ENCODE results near the gene RABIF.

GRCh38 chr1:202861420-202862132 is 27.4 kb downstream of the RABIF start:
- TF ChIP-seq SUZ12 (IDR thresholded peaks at IDR 0.05) (no peak), CTBP1 (IDR thresholded peaks at IDR 0.05; ENCODE audit: borderline replicate concordance) (no peak), SP1 (IDR thresholded peaks at IDR 0.05) (no peak), FOXA1 (IDR thresholded peaks at IDR 0.05) (no peak), NFRKB (IDR thresholded peaks at IDR 0.05) (no peak), ZNF384 (IDR thresholded peaks at IDR 0.05) (no peak), FOXM1 (IDR thresholded peaks at IDR 0.05; ENCODE audit: borderline replicate concordance) (no peak), ELF4 (IDR thresholded peaks at IDR 0.05) (no peak), TARDBP (IDR thresholded peaks at IDR 0.05) (no peak), BHLHE40 (IDR thresholded peaks at IDR 0.05; ENCODE audit: borderline replicate concordance) (no peak), FOXK2 (IDR thresholded peaks at IDR 0.05) (no peak), HDGF (IDR thresholded peaks at IDR 0.05; ENCODE audit: borderline replicate concordance) (no peak)
